Endothelial cell of umbilical vein (primary cell): ENCODE data around the gene RPS21. TPM values are rescaled to one million over a fixed set of nuclear protein-coding genes. Genes with fewer than 3 reads are reported as not detected.
A peak's percentile ranks its signal among the peaks of the same experiment; 100 is the strongest.

Experiments used
- BruUV-seq: library from RNA; stranded (reverse); fragments of 400-500 nt; replicated peaks from 2 replicates; lab custom pipeline; 2021; lab: Mats Ljungman, UMichigan
- CTCF ChIA-PET: fragments of 300-600, 350-600 bp; sonication (Branson Sonifier 250); formaldehyde crosslinking; loops from one replicate; lab custom pipeline; 2021; ENCODE audit warnings: antibody characterized with exemption, inconsistent platforms; lab: Charles Lee
- POLR2A ChIA-PET: fragments of 300-600, 350-600 bp; sonication (Branson Sonifier 250); formaldehyde crosslinking; loops from one replicate; lab custom pipeline; 2021; ENCODE audit warnings: antibody characterized with exemption, inconsistent platforms; lab: Charles Lee
- DNase-seq: peaks from one replicate; pipeline ENCODE4 v3.0.0-alpha.2; 2011; ENCODE audit warnings: low read depth, low spot score
- FAIRE-seq: peaks from 2 replicates; lab custom pipeline; 2011; peaks lifted over from hg19 to GRCh38; lab: Jason Lieb, UNC
- H2AFZ ChIP-seq: 2 replicates; pipeline ENCODE4 v1.6.0; 2012; ENCODE audit warnings: low read depth, low read length, control low read depth, inconsistent platforms
- H3K27ac ChIP-seq: 2 replicates; pipeline ENCODE4 v1.5.1; 2011; ENCODE audit warnings: low read depth, mild to moderate bottlenecking, control low read depth, low read length, moderate library complexity; ENCODE audit not compliant: insufficient read depth
- H3K27me3 ChIP-seq, 2 experiments: 2 replicates each; pipeline versions ENCODE4 v1.6.0 to v1.6.1; 2011; ENCODE audit warnings: low read length in 2 of 2, mixed read lengths in 1 of 2; ENCODE audit not compliant: control insufficient read depth in 2 of 2, insufficient read depth in 2 of 2
- H3K36me3 ChIP-seq, 2 experiments: 2 replicates in 1 of 2; 3 replicates in 1 of 2; pipeline ENCODE4 v1.5.1; 2011; ENCODE audit warnings: low read length in 2 of 2, mild to moderate bottlenecking in 1 of 2, moderate library complexity in 1 of 2; ENCODE audit not compliant: control insufficient read depth in 2 of 2, insufficient read depth in 2 of 2; ENCODE audit errors: extremely low read depth in 1 of 2
- H3K4me1 ChIP-seq: 3 replicates; pipeline ENCODE4 v1.5.1; 2011; ENCODE audit warnings: mild to moderate bottlenecking, low read length; ENCODE audit not compliant: control insufficient read depth, insufficient read depth; ENCODE audit errors: extremely low read depth
- H3K4me2 ChIP-seq: 2 replicates; pipeline ENCODE4 v1.6.1; 2011; ENCODE audit warnings: low read length, control low read depth, mixed read lengths; ENCODE audit not compliant: insufficient read depth
- H3K4me3 ChIP-seq, 3 experiments: fragments of 200-600 bp in 1 of 3; sonication (generic), shearing (Covaris generic) in 1 of 3; replicated peaks in 1 of 3; 2 replicates each; pipeline ENCODE4 v1.5.1; 2011 to 2016; ENCODE audit warnings: control low read depth in 3 of 3, low read length in 3 of 3, mild to moderate bottlenecking in 2 of 3, inconsistent platforms in 1 of 3, low read depth in 1 of 3, moderate library complexity in 1 of 3; ENCODE audit not compliant: insufficient read depth in 1 of 3
- H3K79me2 ChIP-seq: 2 replicates; pipeline ENCODE4 v1.6.0; 2012; ENCODE audit warnings: low read length, inconsistent platforms; ENCODE audit not compliant: control insufficient read depth, insufficient read depth
- H3K9ac ChIP-seq: replicated peaks from 2 replicates; pipeline ENCODE3; 2011; ENCODE audit warnings: low read length, control low read depth; ENCODE audit not compliant: insufficient read depth; ENCODE audit errors: extremely low read depth
- H3K9me1 ChIP-seq: replicated peaks from 3 replicates; pipeline ENCODE4 v1.6.0; 2011; ENCODE audit warnings: mild to moderate bottlenecking, low read length; ENCODE audit not compliant: control insufficient read depth, insufficient read depth; ENCODE audit errors: extremely low read depth
- H3K9me3 ChIP-seq: replicated peaks from 2 replicates; pipeline ENCODE4 v1.5.1; 2012; ENCODE audit warnings: low read length, inconsistent platforms; ENCODE audit not compliant: control insufficient read depth, insufficient read depth
- H4K20me1 ChIP-seq: replicated peaks from 2 replicates; pipeline ENCODE3; 2011; ENCODE audit warnings: mild to moderate bottlenecking, low read length; ENCODE audit not compliant: control insufficient read depth, insufficient read depth; ENCODE audit errors: extremely low read depth
- CTCF ChIP-seq, 2 donors: IDR thresholded peaks; 1 replicate in 1 of 2; 2 replicates in 1 of 2; pipeline ENCODE4 v1.5.1; 2011; ENCODE audit warnings: low read length in 2 of 2, mild to moderate bottlenecking in 2 of 2, moderate library complexity in 2 of 2, control low read depth in 1 of 2, inconsistent platforms in 1 of 2, low read depth in 1 of 2; ENCODE audit not compliant: insufficient read depth in 1 of 2; ENCODE audit errors: extremely low read depth in 1 of 2
- EZH2 ChIP-seq: IDR thresholded peaks from 2 replicates; pipeline ENCODE4 v1.6.1; 2012; ENCODE audit warnings: borderline replicate concordance, low read depth, mild to moderate bottlenecking, moderate library complexity, low read length, inconsistent platforms; ENCODE audit not compliant: severe bottlenecking
- FOS ChIP-seq: IDR thresholded peaks from 2 replicates; pipeline ENCODE4 v1.6.1; 2011; ENCODE audit warnings: mild to moderate bottlenecking, low read length, moderate library complexity, borderline replicate concordance; ENCODE audit not compliant: insufficient read depth
- GATA2 ChIP-seq: IDR thresholded peaks from 2 replicates; pipeline ENCODE4 v1.7.0; 2011; ENCODE audit warnings: low read depth, mild to moderate bottlenecking, moderate library complexity, mixed read lengths, low read length; ENCODE audit not compliant: insufficient read length, insufficient read depth
- JUN ChIP-seq: IDR thresholded peaks from 2 replicates; pipeline ENCODE4 v1.6.1; 2011; ENCODE audit warnings: borderline replicate concordance, low read depth; ENCODE audit not compliant: insufficient read length, insufficient read depth
- MYC ChIP-seq: IDR thresholded peaks from one replicate; pipeline ENCODE4 v1.6.1; 2011; ENCODE audit warnings: mild to moderate bottlenecking, low read depth, low read length
- POLR2A ChIP-seq: IDR thresholded peaks from 2 replicates; pipeline ENCODE4 v1.6.1; 2012; ENCODE audit warnings: low read depth, mild to moderate bottlenecking, control low read depth, low read length
- POLR2AphosphoS5 ChIP-seq: IDR thresholded peaks from 2 replicates; pipeline ENCODE4 v1.6.1; 2012; ENCODE audit warnings: low read depth, mild to moderate bottlenecking, control low read depth, low read length, moderate library complexity; ENCODE audit not compliant: insufficient read depth
- dilution Hi-C: fragments of 300-500 bp; cut with MboI; formaldehyde crosslinking; loops from one replicate; pipeline ENCODE4 v1.15.0; 2019; ENCODE audit warnings: low sequenced_read_pairs; ENCODE audit not compliant: extremely low pct_ligation_motif_present
- intact Hi-C: fragments of 100-400 bp; cut with micrococcal nuclease; formaldehyde crosslinking; loops from one replicate; pipeline ENCODE4 v1.10.0; 2022
- polyA plus RNA-seq, 4 experiments: library from polyadenylated mRNA; depleted of rRNA in 3 of 4; stranded (reverse) in 3 of 4; unstranded in 1 of 4; fragments of >200 nt; gene quantifications; 2 replicates each; pipeline versions ENCODE4 v1.2.1 to v1.2.3, GENCODE V29; 2011 to 2012; ENCODE audit warnings: missing spikeins in 1 of 4
- total RNA-seq: library from RNA; stranded (reverse); gene quantifications from 2 replicates; pipeline ENCODE4 v1.2.3, GENCODE V29; 2021
- TF ChIP-seq, protein P1 (sequence below): IDR thresholded peaks from 2 replicates; pipeline ENCODE4 v1.6.1; 2011; ENCODE audit not compliant: insufficient read depth, insufficient read length

The RPS21 gene
- total and polyA plus RNA-seq, 2 donors (not counting 3 experiments of a cell fraction or from before 2014, with no cell fraction given), result 1,644 to 7,710 TPM

DNA sequence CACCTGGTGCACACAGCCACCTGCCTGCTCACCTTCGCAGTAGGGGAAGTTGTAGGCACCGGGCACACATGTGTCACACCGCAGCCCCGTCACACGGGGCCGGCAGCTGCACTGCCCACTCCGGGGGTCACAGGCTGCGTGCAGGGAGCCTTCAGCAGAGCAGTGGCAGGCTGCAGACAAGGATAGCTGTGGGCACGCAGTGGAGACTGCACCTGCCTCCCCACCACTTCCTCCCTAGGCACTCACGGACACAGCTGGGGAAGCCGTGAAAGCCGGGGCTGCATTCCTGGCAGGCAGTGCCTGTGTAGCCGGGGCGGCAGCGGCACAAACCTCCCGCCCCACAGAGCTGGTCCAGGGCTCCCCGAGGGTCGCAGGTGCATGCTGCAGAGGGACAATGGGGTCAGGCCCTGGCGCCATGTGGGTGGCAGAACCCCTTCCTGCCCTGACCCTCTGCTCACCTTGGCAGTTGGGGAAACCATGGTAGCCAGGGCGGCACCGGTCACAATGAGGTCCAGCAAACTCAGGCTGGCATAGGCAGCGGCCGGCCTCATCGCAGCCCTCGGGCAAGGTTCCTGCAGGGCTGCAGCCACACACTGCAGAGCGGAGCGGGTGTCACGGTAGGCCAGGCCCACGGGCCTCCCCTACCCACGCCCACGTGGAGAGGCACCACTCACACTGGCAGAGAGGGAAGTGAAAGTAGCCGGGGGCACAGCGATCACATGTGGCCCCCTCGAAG is 49.2 kb upstream of the RPS21 start:
- no peak for FAIRE-seq
- ChIA-PET CTCF (no interaction called here), POLR2A (no interaction called here)
- H3K36me3 ChIP-seq, result peaks cover 4 to 38% of the 10 kb centered on the region in 2 experiments
- no peaks in the 10 kb centered on the region for H4K20me1 ChIP-seq
- DNase-seq, result no peak
- H3K27ac ChIP-seq, result no peak overlapping the region
- intact Hi-C loops (no loop called here), dilution Hi-C loops (no loop called here)
- no peak overlapping the region for H2AFZ ChIP-seq
- H3K4me2 ChIP-seq, result no peak overlapping the region
- TF ChIP-seq POLR2AphosphoS5, result no peak
- no peak overlapping the region for H3K4me3 ChIP-seq
- H3K4me1 ChIP-seq, result no peaks in the 10 kb centered on the region
- BruUV-seq, result TSS peak; percentile 36
- peaks cover 3% of the 10 kb centered on the region for H3K79me2 ChIP-seq
- no peaks in the 10 kb centered on the region for H3K9me1 ChIP-seq
- H3K9ac ChIP-seq, result no peak overlapping the region
- H3K9me3 ChIP-seq, result no peaks in the 10 kb centered on the region
- H3K27me3 ChIP-seq, result no peaks in the 10 kb centered on the region

DNA sequence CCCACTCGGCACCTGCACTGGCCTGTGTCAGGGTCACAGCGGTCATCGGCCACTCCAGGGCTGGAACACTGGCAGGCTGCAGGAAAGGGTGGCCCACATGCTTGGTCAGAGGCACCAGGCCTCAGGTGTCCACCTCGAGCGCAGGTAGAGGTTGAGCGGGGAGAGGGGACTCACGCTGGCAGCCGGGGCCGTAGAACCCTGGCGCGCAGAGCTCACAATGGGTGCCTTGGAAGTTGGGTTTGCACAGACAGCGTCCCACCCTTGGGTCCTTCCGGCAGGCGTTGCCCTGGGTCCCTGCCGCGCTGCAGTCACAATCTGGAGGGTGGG is 48.6 kb upstream of the RPS21 start:
- no peak for FAIRE-seq
- peaks cover 3% of the 10 kb centered on the region for H3K79me2 ChIP-seq
- no peak overlapping the region for H3K9ac ChIP-seq
- intact Hi-C loops (no loop called here), dilution Hi-C loops (no loop called here)
- H3K27me3 ChIP-seq, result no peaks in the 10 kb centered on the region
- TF ChIP-seq FOS (no peak), GATA2 (no peak), MYC (no peak), POLR2AphosphoS5 (no peak), JUN (no peak), CTCF (IDR thresholded peaks at IDR 0.05; ENCODE audit: extremely low read depth in 1 of 2, insufficient read depth in 1 of 2, low read depth in 1 of 2, low read length in 2 of 2) (no peak), POLR2A (no peak), EZH2 (no peak)
- TF ChIP-seq, protein P1, sequence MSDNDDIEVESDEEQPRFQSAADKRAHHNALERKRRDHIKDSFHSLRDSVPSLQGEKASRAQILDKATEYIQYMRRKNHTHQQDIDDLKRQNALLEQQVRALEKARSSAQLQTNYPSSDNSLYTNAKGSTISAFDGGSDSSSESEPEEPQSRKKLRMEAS, result no peak
- peaks cover 3 to 33% of the 10 kb centered on the region in 2 experiments for H3K36me3 ChIP-seq
- DNase-seq, result no peak
- H4K20me1 ChIP-seq, result no peaks in the 10 kb centered on the region
- ChIA-PET POLR2A (no interaction called here), CTCF (no interaction called here)
- no peak overlapping the region for H3K4me3 ChIP-seq
- H3K27ac ChIP-seq, result no peak overlapping the region
- no TSS peak for BruUV-seq
- no peak overlapping the region for H2AFZ ChIP-seq
- no peaks in the 10 kb centered on the region for H3K4me1 ChIP-seq
- no peak overlapping the region for H3K4me2 ChIP-seq
- H3K9me3 ChIP-seq, result no peaks in the 10 kb centered on the region
- no peaks in the 10 kb centered on the region for H3K9me1 ChIP-seq
